Neural cell (in vitro differentiated cells): ENCODE results near the gene CALML4. TPM values are rescaled to one million over a fixed set of nuclear protein-coding genes. Genes with fewer than 3 reads are reported as not detected.

Experiments used
- H2AFZ ChIP-seq: fragments of 200-600, 300-800 bp; sonication (generic), shearing (Covaris generic); 2 replicates; pipeline ENCODE4 v1.6.0; 2014; ENCODE audit warnings: low read depth, mild to moderate bottlenecking, antibody characterized with exemption, low read length, moderate library complexity
- H3F3A ChIP-seq: fragments of 200-600 bp; shearing (Covaris generic); 2 replicates; pipeline ENCODE4 v1.6.1; 2016; ENCODE audit warnings: mild to moderate bottlenecking, moderate library complexity, mixed read lengths, antibody characterized with exemption, low read length; ENCODE audit not compliant: insufficient read depth, poor library complexity, severe bottlenecking
- H3K27ac ChIP-seq: fragments of 200-600, 300-800 bp; sonication (generic), shearing (Covaris generic); 2 replicates; pipeline ENCODE4 v1.5.1; 2014; ENCODE audit warnings: mild to moderate bottlenecking, low read length, moderate library complexity
- H3K27me3 ChIP-seq: fragments of 300-800, 200-600 bp; sonication (generic), shearing (Covaris generic); 2 replicates; pipeline ENCODE4 v1.6.0; 2014; ENCODE audit warnings: mild to moderate bottlenecking, low read depth, low read length, moderate library complexity; ENCODE audit not compliant: insufficient read depth
- H3K36me3 ChIP-seq: fragments of 300-800, 200-600 bp; sonication (generic), shearing (Covaris generic); 2 replicates; pipeline ENCODE4 v1.5.1; 2014; ENCODE audit warnings: mild to moderate bottlenecking, antibody characterized with exemption, low read length, moderate library complexity; ENCODE audit not compliant: insufficient read depth
- H3K4me2 ChIP-seq: fragments of 300-800, 200-600 bp; sonication (generic), shearing (Covaris generic); 2 replicates; pipeline ENCODE4 v1.6.0; 2014; ENCODE audit warnings: mild to moderate bottlenecking, low read length
- H3K4me3 ChIP-seq: fragments of 300-800, 200-600 bp; sonication (generic), shearing (Covaris generic); 2 replicates; pipeline ENCODE4 v1.5.1; 2014; ENCODE audit warnings: mild to moderate bottlenecking, low read length, moderate library complexity
- H3K79me2 ChIP-seq: fragments of 200-600 bp; shearing (Covaris generic); replicated peaks from 2 replicates; pipeline ENCODE4 v1.6.0; 2014; ENCODE audit warnings: mild to moderate bottlenecking, low read length, moderate library complexity; ENCODE audit not compliant: insufficient read depth
- H3K9ac ChIP-seq: fragments of 300-800, 200-600 bp; sonication (generic), shearing (Covaris generic); 2 replicates; pipeline ENCODE4 v1.6.1; 2016; ENCODE audit warnings: mild to moderate bottlenecking, low read length, mixed read lengths
- H3K9me2 ChIP-seq: fragments of 200-600 bp; shearing (Covaris generic); 2 replicates; pipeline ENCODE4 v1.6.1; 2016; ENCODE audit warnings: mild to moderate bottlenecking, low read length, mixed read lengths; ENCODE audit not compliant: insufficient read depth
- H3K9me3 ChIP-seq: fragments of 200-600, 300-800 bp; sonication (generic), shearing (Covaris generic); 2 replicates; pipeline ENCODE4 v1.6.1; 2016; ENCODE audit warnings: mild to moderate bottlenecking, mixed run types, low read length, moderate library complexity, mixed read lengths
- H4K20me1 ChIP-seq: fragments of 200-600 bp; shearing (Covaris generic); 2 replicates; pipeline ENCODE4 v1.6.1; 2016; ENCODE audit warnings: mild to moderate bottlenecking, mixed run types; ENCODE audit not compliant: insufficient read depth
- EP300 ChIP-seq: fragments of 450-650 bp; conservative IDR thresholded peaks from 2 replicates; pipeline ENCODE4 v1.6.1; 2014; ENCODE audit warnings: antibody characterized with exemption, mild to moderate bottlenecking, moderate library complexity; ENCODE audit not compliant: poor library complexity, severe bottlenecking
- EZH2 ChIP-seq: fragments of 200-600, 300-800 bp; shearing (Covaris generic), sonication (generic); IDR thresholded peaks from 2 replicates; pipeline ENCODE4 v1.6.1; 2014; ENCODE audit warnings: antibody characterized with exemption, low read length, borderline replicate concordance, mild to moderate bottlenecking; ENCODE audit not compliant: insufficient read depth, poor library complexity, severe bottlenecking
- MXI1 ChIP-seq: fragments of 450-650 bp; conservative IDR thresholded peaks from 2 replicates; pipeline ENCODE4 v1.6.1; 2014; ENCODE audit warnings: antibody characterized with exemption, mild to moderate bottlenecking; ENCODE audit not compliant: poor library complexity, severe bottlenecking
- POLR2AphosphoS5 ChIP-seq: IDR thresholded peaks from 2 replicates; pipeline ENCODE4 v1.6.1; 2012
- RAD21 ChIP-seq: fragments of 450-650 bp; conservative IDR thresholded peaks from 2 replicates; pipeline ENCODE4 v1.6.1; 2014; ENCODE audit warnings: antibody characterized with exemption, mild to moderate bottlenecking, moderate library complexity
- SMC3 ChIP-seq: fragments of 450-650 bp; conservative IDR thresholded peaks from 2 replicates; pipeline ENCODE4 v1.6.1; 2014; ENCODE audit warnings: antibody characterized with exemption, mild to moderate bottlenecking, moderate library complexity; ENCODE audit not compliant: poor library complexity
- TAF1 ChIP-seq: IDR thresholded peaks from 2 replicates; pipeline ENCODE4 v1.6.1; 2012; ENCODE audit warnings: low read depth
- polyA plus RNA-seq: library from polyadenylated mRNA; depleted of rRNA; stranded (reverse); fragments of >200 nt; gene quantifications from 2 replicates; pipeline ENCODE4 v1.2.3, GENCODE V29; 2014
- TF ChIP-seq, protein P1 (sequence below): IDR thresholded peaks from 2 replicates; pipeline ENCODE4 v1.6.1; 2012; ENCODE audit warnings: borderline replicate concordance
- TF ChIP-seq, protein P2 (sequence below): fragments of 450-650 bp; IDR thresholded peaks from 2 replicates; pipeline ENCODE4 v1.5.1; 2014; ENCODE audit warnings: antibody characterized with exemption, mild to moderate bottlenecking, moderate library complexity; ENCODE audit not compliant: poor library complexity, severe bottlenecking

The CALML4 gene
- polyA plus RNA-seq, 1 donor from 2014 or later: 0.43 TPM

DNA sequence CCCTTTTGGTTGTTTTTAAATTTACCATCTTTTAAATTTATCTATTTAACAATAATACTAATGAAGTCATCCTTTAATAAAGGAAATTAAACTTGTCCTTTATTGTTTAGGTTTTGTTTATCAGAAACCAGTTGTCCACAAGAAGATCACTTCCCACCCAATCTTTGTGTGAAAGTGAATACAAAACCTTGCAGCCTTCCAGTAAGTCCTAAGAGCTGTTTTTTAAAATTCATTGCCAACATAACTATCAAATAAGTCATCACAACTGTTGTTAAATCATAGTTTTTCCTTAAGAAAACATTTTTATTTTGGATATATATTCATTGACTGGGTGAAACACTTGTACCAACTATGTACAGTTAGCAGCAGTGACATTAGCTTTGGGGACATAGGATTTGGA, 59.4 kb downstream of the CALML4 start:
- H3K4me3 ChIP-seq: no peak overlapping the region
- no peaks in the 10 kb centered on the region for H4K20me1 ChIP-seq
- no peaks in the 10 kb centered on the region for H3K9me3 ChIP-seq
- no peaks in the 10 kb centered on the region for H3K9me2 ChIP-seq
- no peaks in the 10 kb centered on the region for H3F3A ChIP-seq
- H3K27ac ChIP-seq: no peak overlapping the region
- no peaks in the 10 kb centered on the region for H3K27me3 ChIP-seq
- no peak overlapping the region for H3K9ac ChIP-seq
- TF ChIP-seq RAD21 (no peak), POLR2AphosphoS5 (no peak), MXI1 (no peak), TAF1 (no peak), EZH2 (no peak), SMC3 (no peak)
- TF ChIP-seq, protein P1, sequence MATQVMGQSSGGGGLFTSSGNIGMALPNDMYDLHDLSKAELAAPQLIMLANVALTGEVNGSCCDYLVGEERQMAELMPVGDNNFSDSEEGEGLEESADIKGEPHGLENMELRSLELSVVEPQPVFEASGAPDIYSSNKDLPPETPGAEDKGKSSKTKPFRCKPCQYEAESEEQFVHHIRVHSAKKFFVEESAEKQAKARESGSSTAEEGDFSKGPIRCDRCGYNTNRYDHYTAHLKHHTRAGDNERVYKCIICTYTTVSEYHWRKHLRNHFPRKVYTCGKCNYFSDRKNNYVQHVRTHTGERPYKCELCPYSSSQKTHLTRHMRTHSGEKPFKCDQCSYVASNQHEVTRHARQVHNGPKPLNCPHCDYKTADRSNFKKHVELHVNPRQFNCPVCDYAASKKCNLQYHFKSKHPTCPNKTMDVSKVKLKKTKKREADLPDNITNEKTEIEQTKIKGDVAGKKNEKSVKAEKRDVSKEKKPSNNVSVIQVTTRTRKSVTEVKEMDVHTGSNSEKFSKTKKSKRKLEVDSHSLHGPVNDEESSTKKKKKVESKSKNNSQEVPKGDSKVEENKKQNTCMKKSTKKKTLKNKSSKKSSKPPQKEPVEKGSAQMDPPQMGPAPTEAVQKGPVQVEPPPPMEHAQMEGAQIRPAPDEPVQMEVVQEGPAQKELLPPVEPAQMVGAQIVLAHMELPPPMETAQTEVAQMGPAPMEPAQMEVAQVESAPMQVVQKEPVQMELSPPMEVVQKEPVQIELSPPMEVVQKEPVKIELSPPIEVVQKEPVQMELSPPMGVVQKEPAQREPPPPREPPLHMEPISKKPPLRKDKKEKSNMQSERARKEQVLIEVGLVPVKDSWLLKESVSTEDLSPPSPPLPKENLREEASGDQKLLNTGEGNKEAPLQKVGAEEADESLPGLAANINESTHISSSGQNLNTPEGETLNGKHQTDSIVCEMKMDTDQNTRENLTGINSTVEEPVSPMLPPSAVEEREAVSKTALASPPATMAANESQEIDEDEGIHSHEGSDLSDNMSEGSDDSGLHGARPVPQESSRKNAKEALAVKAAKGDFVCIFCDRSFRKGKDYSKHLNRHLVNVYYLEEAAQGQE: no peak
- TF ChIP-seq, protein P2, sequence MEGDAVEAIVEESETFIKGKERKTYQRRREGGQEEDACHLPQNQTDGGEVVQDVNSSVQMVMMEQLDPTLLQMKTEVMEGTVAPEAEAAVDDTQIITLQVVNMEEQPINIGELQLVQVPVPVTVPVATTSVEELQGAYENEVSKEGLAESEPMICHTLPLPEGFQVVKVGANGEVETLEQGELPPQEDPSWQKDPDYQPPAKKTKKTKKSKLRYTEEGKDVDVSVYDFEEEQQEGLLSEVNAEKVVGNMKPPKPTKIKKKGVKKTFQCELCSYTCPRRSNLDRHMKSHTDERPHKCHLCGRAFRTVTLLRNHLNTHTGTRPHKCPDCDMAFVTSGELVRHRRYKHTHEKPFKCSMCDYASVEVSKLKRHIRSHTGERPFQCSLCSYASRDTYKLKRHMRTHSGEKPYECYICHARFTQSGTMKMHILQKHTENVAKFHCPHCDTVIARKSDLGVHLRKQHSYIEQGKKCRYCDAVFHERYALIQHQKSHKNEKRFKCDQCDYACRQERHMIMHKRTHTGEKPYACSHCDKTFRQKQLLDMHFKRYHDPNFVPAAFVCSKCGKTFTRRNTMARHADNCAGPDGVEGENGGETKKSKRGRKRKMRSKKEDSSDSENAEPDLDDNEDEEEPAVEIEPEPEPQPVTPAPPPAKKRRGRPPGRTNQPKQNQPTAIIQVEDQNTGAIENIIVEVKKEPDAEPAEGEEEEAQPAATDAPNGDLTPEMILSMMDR: no peak
- H3K79me2 ChIP-seq: no peaks in the 10 kb centered on the region
- H2AFZ ChIP-seq: no peak overlapping the region
- no peak overlapping the region for H3K4me2 ChIP-seq
- H3K36me3 ChIP-seq: peaks cover 3% of the 10 kb centered on the region

DNA sequence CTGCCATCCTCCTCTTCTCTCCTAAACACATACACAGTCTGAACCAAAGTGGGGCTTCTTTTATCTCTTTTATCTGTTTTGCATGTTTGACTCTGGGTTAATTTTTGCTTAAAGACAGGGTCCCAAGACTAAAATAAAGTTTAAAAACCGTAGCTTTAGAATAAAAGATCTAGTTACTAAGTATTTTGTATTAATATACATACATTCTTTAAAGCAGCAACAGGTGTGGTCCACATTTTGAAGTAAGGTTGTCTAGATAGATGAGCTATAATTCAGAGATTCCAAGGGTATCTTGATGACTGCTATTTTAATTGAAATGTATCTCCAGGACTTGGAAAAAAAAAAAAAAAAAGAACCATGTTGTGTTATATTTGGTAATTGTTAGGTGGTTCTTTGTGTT, 61.3 kb downstream of the CALML4 start:
- H3K9me2 ChIP-seq: no peaks in the 10 kb centered on the region

More for the DNA sequence above, 61.3 kb downstream of the CALML4 start:
- Histone ChIP-seq H3K4me2 (no peak overlapping the region), H3K27me3 (no peaks in the 10 kb centered on the region), H3K79me2 (no peaks in the 10 kb centered on the region), H3F3A (no peaks in the 10 kb centered on the region), H3K4me3 (no peak overlapping the region), H2AFZ (no peak overlapping the region), H3K36me3 (peaks cover 3% of the 10 kb centered on the region), H3K9ac (no peak overlapping the region), H3K27ac (no peak overlapping the region), H4K20me1 (no peaks in the 10 kb centered on the region), H3K9me3 (no peaks in the 10 kb centered on the region)
- TF ChIP-seq EZH2 (no peak), POLR2AphosphoS5 (no peak), EP300 (no peak), SMC3 (no peak), RAD21 (no peak), MXI1 (no peak), TAF1 (no peak)
- TF ChIP-seq, protein P2: no peak
- TF ChIP-seq, protein P1: no peak
